Activated gamma-delta T cell (primary cell): ENCODE measurements around the gene AOAH.

Experiments used
- DNase-seq: peaks from one replicate; lab custom pipeline; 2025; lab: John Stamatoyannopoulos, UW

AOAH gene

DNA sequence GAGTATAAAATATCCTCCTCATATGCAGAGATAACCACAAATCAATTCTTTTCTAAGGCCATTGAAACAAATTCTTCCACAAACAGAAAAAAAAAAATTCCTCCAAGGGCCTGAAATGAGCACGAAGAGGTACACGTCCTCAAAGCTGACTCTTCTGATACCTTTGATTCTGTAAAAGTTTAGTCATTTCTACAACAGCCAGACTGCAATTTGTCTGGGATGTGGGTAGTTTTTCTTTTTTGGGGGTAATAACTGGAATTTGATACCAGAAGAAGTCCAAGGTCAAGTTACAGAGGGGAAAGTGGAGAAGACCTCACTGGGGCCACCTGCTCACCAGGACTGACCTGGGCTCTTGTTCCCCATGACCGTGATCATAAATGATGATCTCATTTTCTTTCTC, 121.8 kb downstream of the AOAH start:
- no peak for DNase-seq

DNA sequence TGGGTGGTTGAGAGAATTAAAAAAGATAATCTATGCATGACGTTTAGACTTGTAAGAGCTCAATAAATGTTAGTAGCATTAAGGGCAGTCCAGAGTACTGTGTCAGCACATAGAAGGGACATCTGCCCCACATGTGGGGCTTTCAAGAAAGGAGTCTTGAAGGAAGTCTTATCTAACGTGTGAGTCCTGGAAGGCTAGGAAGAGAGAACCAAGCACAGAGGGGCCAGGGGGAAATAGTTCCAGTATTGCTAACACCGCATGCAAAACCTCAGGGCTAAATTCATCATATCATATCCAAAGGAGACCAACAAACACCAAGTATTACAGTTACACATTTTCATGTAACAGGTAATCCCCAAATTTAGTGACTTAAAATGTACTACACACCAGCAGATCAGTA, 122.7 kb downstream of the AOAH start:
- DNase-seq, result no peak

DNA sequence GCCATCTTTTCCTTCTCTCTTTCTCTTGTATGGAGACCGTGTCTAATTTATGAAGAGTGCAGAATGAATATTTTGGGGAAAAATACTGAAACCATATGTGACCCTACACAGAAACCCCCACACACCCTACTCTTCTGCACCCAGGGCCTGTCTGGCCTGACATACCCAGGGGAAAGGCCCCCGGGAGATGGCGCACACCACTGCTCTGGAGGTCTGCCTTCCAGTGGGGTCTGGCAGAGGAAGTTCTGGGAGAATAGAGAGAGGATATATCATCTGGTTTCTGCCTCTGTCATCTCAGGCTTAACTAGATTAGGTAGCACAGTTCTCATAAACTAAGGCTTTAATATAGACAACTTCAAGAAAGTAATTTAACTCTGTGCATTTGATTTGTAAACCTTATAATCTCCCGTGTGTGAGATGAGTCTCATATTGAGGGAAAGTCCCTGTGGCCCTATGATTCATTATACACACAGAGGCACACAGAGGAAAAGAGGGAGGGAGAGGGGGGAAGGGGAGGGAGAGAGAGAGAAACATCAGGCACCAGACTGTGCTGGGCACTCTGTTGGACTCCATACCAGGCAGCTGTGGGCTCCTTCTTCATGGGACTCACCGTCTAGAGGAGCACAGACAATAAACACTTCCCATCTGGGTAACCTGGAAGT, 123.3 kb downstream of the AOAH start:
- no peak for DNase-seq

DNA sequence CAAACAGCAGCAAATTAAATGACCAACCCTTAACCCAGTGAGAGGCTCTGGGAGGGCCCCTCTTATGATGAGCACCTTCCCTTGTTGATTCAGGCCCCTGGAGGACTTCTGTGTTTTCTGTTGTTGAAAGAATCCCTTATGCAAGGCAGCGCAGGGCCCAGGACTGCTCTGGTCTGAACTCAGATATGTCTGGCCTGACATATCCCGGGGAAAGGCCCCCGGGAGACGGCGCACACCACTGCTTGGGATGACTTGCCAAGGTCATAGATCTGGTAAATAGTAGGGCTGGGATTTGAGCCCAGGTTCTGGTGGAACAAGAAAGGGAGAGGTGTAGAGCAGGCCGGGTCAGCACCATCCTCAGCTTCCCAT, 124.0 kb downstream of the AOAH start:
- no peak for DNase-seq

DNA sequence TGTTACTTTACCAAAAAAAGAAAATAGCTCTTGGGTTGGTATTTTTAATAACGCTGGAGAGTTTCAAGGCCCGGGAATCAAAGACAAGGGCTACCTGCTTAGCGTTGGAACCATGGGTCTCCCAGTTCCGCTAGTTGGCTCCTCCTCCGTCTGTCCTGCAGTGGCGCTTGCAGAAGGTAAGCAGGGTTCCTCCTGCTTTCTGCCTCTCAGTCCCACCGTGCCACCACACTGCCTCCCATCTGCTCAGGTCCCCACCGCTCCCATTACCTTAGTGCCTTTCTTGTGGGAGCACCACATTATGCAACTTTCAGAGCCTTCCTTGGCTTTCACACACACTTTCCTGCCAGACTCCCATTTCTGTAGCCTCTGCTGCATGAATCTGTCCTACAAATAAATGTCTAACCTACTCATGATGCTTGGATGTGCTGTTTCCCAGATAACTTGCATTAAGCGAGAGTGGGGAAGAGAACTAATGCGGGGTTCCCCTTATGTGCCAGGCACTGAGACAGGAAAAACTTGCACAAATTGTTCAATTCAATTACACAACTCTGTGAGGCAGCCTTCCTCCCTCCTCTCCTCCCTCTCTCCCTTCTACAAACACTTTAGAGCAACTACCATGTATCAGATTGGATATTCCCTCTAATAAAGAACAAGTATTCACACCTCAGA, 124.5 kb downstream of the AOAH start:
- no peak for DNase-seq

DNA sequence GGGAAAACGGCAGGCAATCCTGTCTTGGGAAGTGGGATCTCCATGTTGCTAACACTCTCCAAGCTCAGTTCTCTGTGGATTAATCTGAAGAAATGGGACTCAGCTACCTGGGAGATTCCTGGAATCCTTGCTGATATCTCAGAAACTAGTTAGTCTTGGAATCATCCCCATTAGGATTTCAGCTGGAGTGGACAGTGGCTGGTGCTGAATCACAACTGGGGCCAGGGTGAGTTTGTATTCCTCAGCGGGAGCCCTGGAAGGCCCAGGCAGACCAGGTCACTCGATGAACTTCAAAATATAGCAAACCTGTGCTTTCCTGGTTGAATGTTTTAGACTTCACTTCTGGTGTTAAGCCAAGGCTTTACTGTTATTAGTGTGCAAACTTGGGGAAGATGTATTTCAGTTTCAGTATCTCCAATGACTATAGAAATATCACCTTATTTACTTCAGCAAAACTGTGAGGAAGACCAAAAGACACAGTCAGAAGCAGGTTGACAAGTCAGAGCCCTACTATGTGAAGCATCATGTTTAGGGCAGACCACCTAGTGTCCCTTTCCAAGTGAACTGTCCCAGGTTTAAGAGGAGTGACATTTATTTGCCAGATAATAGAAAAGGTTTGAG, 126.1 kb downstream of the AOAH start:
- DNase-seq, result no peak

DNA sequence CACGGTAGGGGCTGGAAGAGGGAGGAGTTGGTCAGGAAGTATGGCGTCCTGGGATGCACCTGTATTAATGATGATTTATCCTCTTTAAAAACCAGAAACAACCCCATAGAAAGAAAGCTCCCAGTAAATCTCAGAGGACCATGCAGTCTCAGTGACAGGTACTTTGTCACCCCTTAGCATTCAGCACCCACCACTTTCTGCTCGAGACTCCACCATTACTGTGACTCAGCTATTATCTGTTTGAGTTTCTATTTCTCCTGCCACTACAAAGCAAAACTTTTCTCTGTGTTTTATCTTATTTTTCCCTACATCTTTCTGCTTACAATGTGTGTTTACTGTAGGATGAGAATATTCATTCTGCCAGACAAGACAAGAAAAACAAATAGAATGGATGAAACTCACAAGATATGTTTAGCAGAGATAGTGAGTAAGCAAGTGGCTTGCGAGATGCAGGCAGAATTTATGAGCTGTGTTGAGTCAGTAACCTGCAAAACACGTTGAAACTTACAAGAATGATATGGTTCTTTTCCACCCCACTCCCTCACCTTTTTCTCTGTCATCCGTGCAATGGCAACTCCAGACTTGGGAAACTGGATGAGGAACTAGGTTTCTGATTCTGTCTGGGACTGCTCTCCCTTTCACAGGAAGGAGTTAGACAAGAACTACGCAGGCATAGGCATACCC, 127.1 kb downstream of the AOAH start:
- DNase-seq, result no peak

DNA sequence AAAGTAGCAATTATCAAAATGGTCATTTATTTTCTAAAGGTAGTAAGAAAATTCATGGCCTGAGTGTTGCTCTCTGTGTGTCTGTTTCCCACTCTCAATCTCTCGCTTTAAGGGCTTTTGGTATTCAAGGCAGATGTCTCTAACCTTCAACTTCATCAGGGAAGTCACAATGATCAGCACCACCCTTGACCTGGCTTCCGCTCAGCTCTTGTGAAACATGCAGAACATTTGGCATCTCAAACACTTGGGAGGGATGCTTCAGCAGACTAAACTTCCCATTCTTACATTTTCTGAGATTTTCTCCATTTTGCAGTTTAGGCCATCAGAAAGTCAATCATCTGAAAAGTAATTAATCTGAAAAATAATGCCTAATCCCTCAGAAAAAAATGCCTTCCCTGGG, 129.8 kb downstream of the AOAH start:
- DNase-seq, result no peak

DNA sequence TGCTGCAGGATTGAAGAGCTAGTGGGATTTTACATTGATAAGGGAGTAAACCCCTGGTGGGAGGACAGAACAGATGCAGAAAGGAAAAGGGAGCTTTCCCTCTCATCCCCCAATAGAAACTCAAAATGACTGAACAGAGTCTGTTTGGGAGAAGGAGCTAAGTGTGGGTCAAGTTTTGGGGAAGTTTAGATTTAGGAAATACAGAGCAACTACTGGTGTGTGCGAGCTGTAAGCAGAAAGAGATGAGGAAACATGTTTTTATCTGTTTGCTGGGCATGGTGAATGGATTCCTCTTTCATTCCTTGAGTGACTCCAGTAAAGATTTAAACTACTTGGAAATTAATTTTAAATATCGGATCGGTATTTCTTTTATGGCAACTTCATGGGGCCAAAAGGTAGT, 132.7 kb downstream of the AOAH start:
- DNase-seq, result no peak

DNA sequence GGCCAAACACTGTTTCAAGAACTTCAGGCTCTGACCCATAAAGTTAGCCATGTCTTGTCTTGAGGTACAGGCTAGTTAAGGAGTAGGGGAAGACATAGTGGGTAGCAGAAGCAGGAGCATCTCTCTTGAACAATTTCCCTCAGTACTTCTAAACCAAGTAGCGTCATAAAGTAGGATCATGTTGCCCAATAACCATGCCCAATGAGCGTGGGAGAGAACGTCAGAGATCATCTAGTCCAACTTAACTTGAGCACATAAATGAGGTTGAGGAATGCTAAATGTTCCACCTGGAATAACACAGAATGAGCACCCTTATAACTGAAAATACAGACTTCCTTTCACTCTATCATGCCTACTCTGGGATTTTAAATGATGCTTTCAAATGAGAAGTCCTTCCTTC, 134.9 kb downstream of the AOAH start:
- no peak for DNase-seq

DNA sequence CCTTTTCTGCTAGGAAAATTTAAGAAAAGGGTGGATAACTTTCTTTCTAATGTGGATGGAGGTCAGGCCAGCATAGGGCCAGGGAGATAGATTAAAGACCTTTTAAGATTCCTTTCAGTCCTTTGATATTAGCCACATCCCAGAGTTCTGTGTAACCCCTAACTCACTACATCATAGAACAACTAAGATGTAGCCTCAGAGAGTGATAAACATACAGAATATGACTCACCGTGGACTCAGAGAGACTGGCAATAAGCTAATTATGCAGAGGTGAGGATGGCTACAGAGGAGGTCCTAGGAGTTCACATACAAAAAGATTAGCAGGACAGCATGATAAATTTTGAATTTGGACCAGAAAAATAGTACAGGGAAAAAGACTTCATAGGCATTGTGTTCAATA, 141.0 kb downstream of the AOAH start:
- DNase-seq, result no peak

DNA sequence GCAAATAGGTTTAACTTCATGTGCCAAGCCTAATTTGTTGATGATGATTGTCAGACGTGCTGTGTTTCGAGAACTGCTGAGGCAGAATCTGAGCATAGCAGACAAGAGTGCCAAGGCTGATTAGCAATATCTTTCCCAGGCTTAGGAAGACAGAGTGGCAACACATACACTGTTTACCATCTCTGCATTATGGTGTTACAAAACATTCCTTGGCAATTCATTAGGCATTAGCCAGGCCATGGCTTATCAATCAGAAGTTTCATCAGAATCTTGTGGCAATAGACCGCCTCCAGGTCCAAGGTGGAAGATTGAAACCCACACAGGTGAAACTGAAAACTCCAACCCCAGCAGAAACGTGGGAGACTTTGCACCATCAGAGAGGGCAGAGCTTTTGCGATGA, 148.5 kb downstream of the AOAH start:
- DNase-seq, result no peak

DNA sequence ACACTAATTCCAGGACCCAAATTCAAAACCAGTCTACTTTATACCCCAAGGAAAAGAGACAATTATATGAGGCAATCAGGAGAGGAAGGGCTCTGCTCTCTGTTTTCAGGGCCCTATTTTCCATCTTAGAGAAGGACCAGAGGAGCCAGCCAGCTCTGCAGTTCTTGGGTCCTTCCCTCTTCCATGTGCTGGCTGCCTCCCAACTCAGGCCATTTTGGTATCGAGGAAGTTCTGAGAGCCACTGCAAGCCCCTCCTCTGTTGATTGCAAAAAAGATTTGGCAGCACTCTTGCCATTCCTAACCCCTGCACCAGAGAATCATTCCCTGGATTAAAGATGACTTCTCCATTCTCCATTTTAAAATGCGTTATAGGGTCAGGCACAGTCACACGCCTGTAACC, 151.2 kb downstream of the AOAH start:
- no peak for DNase-seq

DNA sequence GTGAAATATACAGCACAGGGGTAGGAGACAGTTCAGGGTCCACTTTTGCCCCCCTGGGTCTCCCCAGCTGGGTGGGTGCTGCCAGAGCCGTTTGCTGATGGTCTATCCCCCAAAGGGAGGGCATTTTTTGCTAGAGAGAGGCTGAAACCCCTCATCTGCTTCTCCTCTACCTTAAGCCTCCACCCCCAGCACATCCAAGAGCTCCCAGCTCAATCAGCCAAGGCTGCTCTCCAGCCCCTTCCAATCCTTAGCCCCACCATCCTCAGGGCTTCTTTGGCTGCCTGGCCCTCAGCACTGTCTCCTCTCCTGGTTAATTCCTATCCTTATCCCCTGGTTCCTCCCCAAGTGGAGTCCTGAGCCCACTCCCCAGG, 153.1 kb downstream of the AOAH start:
- DNase-seq, result no peak

DNA sequence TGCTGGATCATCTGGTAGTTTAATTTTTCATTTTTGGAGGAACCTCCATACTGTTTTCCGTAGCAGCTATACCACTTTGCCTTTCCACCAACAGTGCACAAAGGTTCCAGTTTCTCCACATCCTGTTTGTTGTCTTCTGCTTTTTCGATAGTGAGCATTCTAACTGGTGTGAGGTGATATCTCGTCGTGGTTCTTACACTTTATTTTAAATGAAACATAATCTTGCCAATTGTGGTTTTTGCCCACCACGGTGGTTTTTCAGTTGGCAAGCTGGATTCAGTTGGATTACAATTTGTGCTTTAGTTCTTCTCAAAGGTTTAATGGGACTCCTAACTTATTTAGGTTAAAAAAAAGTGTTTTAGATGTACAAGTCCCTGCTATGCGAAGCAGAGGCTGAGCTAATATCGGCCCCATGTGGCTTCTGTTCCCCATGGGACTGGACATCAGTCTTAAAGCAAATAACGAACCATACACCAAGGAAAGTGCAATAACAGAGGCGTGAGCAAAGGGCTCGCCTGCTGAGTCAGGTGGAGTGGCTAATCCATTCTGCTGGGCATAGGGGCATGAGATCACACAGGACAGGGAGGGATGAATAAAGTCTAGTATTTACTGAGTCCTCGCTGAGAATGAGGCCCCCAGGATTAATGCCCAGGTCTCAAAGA, 153.6 kb downstream of the AOAH start:
- no peak for DNase-seq

DNA sequence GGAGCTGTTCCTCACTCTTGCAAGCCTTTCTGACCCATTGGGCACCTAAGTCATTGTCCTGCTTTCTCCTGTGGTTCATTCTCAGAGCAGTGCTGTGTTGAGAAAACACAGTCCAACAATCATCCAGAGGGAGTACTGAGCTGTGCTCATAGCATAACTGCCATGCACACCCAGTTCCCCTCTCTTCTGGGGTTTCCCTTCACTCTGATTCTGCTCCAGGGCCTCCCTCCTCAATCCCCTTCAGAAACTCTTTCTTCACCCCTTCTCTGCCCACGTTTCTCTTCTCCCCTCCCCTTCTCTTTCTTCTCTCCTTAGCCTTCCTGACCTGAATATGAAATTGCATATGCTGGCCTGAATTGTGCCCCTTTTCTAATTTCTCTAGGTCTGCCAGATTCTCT, 155.8 kb downstream of the AOAH start:
- DNase-seq, result no peak

DNA sequence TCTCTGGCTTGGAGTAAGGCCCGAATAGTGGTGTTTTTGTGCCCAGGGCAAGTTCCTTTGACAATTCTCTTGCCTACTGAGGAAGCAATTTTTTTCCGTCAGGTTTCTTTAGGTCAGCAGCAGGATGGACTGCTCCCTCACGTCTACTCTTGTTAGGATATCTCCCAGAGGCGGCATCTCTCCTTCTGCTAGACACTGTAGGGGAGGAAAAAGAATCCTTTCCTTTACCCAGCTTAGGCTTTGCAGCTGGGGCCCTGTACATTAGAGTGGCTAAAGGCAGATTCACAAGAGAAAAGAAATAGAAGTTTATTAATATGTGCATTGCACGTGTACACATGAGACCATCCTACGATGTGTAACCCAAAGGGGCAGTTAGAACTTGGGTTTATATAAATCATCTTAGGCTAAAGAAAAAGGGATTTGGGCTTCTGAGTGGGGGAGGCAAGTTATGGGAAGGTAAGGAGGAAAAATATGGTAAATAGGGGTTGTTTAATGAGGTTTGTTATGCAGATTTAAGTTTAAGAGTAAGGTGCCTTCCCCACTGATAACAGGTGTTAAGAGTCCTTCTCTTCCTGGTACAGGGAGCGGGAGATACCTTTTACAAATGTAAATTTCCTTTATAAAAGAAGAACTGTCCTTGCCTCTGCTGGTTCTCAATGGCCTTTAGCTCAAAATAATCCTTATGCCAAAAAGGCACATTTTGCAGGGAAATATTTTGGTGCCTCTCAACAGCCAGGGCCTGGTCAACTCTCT, 156.4 kb downstream of the AOAH start:
- no peak for DNase-seq

DNA sequence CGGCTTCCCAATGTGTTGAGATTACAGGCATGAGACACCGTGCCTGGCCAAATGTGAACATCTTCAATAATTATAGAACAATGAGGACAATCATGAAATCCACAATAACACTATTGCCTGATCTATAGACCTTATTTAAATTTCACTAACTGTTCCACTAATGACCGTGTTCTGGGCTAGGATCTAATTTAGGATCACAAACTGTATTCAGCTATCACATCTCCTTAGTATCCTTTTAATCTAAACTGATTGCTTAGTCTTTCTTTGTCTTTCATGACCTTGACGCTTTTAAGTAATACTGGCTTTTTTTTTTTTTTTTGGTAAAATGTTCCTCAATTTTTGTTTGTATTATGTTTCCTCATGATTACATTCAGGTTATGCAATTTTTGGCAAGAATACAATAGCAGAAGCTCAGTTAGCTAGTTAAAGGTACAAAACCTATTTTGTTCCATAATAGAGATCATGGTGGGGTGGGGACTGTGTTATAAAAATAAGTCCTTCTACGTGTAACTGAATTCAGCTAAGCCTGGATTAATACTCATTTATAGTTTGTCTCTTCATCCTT, 158.4 kb downstream of the AOAH start:
- DNase-seq, result no peak

DNA sequence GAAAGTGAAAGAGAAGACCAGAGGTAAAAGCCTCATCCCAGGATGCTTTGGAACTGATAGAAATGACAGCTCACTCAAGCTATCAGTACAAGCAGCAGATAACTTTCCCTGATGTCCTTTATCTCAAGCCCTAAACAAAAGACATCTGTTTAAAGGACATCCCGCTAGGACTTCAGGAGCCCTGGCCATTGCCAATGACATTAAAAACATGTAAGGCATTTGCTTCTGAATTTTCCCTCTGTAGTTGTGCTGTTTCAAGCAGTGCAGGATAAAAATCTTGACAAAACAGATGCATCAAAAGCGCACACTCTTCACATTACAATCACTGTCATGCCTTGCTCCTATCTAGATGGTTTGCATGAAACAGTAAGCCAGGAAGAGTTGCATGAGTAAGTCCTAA, 159.8 kb downstream of the AOAH start:
- no peak for DNase-seq

DNA sequence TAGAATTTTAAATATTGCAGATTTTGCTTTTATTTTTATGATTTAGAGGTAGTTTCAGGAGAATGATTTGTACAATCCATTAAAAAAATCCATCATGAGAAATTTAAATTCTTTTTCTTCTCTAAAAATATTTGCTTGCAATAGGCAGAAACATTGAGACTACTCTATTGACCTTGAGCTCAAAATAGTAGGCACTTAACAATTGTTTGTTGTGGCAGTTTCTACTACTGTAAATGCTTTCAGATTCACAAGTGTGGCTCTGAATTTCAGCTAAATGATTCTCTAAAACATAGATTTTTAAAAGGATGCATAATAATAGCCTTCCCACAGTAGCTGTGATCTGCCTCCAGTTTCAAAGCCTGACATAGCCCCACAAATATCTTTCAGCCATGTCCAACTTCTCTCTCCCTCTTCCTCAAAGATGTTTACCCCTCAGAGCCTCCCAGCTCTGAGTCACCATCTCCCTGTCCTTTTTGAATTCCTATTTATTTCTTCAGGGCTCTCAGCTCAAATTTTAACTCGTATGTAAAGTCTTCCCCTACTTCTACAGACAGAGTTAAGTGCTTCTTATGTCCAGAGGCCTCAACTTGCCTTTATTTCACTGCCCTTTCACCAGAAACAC, 160.5 kb downstream of the AOAH start:
- no peak for DNase-seq

DNA sequence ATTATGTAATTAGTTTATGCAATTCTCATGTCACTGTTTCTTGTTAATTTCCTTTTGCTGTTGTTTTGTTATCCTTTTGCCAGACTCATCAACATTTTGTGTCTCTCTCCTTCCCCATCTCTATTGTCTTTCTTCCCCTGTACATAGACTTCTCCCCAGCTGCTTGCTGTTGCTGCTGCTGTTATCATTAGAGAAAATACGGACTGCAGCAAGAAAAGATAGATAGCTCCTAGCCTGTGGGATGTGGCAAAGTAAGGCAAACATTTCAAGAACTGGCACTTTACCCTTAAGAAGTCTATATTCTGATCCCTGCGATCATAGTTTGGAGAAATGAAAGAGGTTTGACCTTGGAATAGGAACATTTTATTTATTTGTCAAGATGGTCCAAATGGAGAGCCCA, 162.2 kb downstream of the AOAH start:
- DNase-seq, result no peak
